IPS-20b (cell line): Measurements from ENCODE around the gene B3GAT1.
"Not testable (repeated sequence)": the region's sequence is repeated elsewhere in the genome, so short reads cannot be mapped to it uniquely, and the experiment has no call there.

ENCODE experiments used
- H3K27ac ChIP-seq: one replicate; pipeline ENCODE4 v1.5.1; 2013; ENCODE audit warnings: low read length
- H3K27me3 ChIP-seq: 2 replicates; pipeline ENCODE4 v1.6.1; 2013; ENCODE audit warnings: mild to moderate bottlenecking, low read length, inconsistent platforms; ENCODE audit not compliant: insufficient read depth
- H3K36me3 ChIP-seq: 2 replicates; pipeline ENCODE4 v1.6.1; 2013; ENCODE audit warnings: low read depth, mild to moderate bottlenecking, inconsistent platforms, low read length, moderate library complexity; ENCODE audit not compliant: insufficient read depth
- H3K4me1 ChIP-seq: 2 replicates; pipeline ENCODE4 v1.6.1; 2013; ENCODE audit warnings: mild to moderate bottlenecking, control low read depth, inconsistent platforms, low read length, moderate library complexity; ENCODE audit not compliant: insufficient read depth
- H3K4me3 ChIP-seq: 2 replicates; pipeline ENCODE4 v1.5.1; 2013; ENCODE audit warnings: mild to moderate bottlenecking, low read length, inconsistent platforms
- H3K9ac ChIP-seq: 2 replicates; pipeline ENCODE4 v1.6.1; 2013; ENCODE audit warnings: low read depth, mild to moderate bottlenecking, inconsistent platforms, low read length, moderate library complexity
- H3K9me3 ChIP-seq: 2 replicates; pipeline ENCODE4 v1.6.1; 2013; ENCODE audit warnings: mild to moderate bottlenecking, low read depth, low read length, inconsistent platforms; ENCODE audit not compliant: insufficient read depth

Gene B3GAT1

GRCh38 chr11:134344497-134345236 is 67.4 kb downstream of the B3GAT1 start:
- not testable (repeated sequence) for H3K36me3 ChIP-seq, H3K27ac ChIP-seq, H3K4me1 ChIP-seq, H3K27me3 ChIP-seq, H3K9me3 ChIP-seq, H3K9ac ChIP-seq, H3K4me3 ChIP-seq

- 0 out of 2 replicates have a peak, but pooled peaks cover 5% of the 10 kb centered on the region for H3K27me3 ChIP-seq
- H3K27ac ChIP-seq = no peak overlapping the region
- no peak overlapping the region for H3K4me3 ChIP-seq
- no peaks in the 10 kb centered on the region; the same call in 1 of the 2 replicates for H3K4me1 ChIP-seq
- H3K36me3 ChIP-seq = no peaks in the 10 kb centered on the region
- no peak overlapping the region for H3K9ac ChIP-seq
- H3K9me3 ChIP-seq = no peaks in the 10 kb centered on the region
Observed at GRCh38 chr11:134343646-134344045, 68.4 kb downstream of the B3GAT1 start.

GRCh38 chr11:134342572-134343340 is 69.3 kb downstream of the B3GAT1 start:
- Histone ChIP-seq H3K9me3 (no peaks in the 10 kb centered on the region), H3K4me1 (no peaks in the 10 kb centered on the region)

GRCh38 chr11:134341805-134342571 is 70.1 kb downstream of the B3GAT1 start:
- Histone ChIP-seq H3K9me3 (no peaks in the 10 kb centered on the region), H3K27ac (no peak overlapping the region), H3K9ac (no peak overlapping the region), H3K4me1 (no peaks in the 10 kb centered on the region), H3K4me3 (no peak overlapping the region), H3K36me3 (no peaks in the 10 kb centered on the region), H3K27me3 (0 out of 2 replicates have a peak, but pooled peaks cover 5% of the 10 kb centered on the region)

More at GRCh38 chr11:134342572-134343340, 69.3 kb downstream of the B3GAT1 start:
- H3K4me3 ChIP-seq = no peak overlapping the region
- H3K9ac ChIP-seq = no peak overlapping the region
- no peaks in the 10 kb centered on the region for H3K36me3 ChIP-seq
- no peak overlapping the region for H3K27ac ChIP-seq
- H3K27me3 ChIP-seq = 0 out of 2 replicates have a peak, but pooled peaks cover 5% of the 10 kb centered on the region

GRCh38 chr11:134340354-134340964 is 71.6 kb downstream of the B3GAT1 start:
- Histone ChIP-seq H3K4me3 (no peak overlapping the region), H3K27me3 (0 out of 2 replicates have a peak, but pooled peaks cover 7% of the 10 kb centered on the region), H3K27ac (no peak overlapping the region), H3K4me1 (no peaks in the 10 kb centered on the region), H3K9ac (no peak overlapping the region), H3K9me3 (no peaks in the 10 kb centered on the region), H3K36me3 (no peaks in the 10 kb centered on the region)

- Histone ChIP-seq H3K36me3 (no peaks in the 10 kb centered on the region), H3K9ac (no peak overlapping the region), H3K27ac (no peak overlapping the region), H3K4me3 (no peak overlapping the region), H3K4me1 (no peaks in the 10 kb centered on the region), H3K27me3 (peaks cover 14% of the 10 kb centered on the region; the same call in 1 of the 2 replicates), H3K9me3 (no peaks in the 10 kb centered on the region)
Observed at GRCh38 chr11:134339756-134340155, 72.3 kb downstream of the B3GAT1 start.

GRCh38 chr11:134338654-134339053 is 73.4 kb downstream of the B3GAT1 start:
- Histone ChIP-seq H3K4me1 (no peaks in the 10 kb centered on the region), H3K4me3 (no peak overlapping the region), H3K36me3 (no peaks in the 10 kb centered on the region), H3K9ac (no peak overlapping the region), H3K27me3 (peaks cover 23% of the 10 kb centered on the region), H3K9me3 (no peaks in the 10 kb centered on the region), H3K27ac (no peak overlapping the region)

- Histone ChIP-seq H3K27me3 (peaks cover 25% of the 10 kb centered on the region), H3K36me3 (no peaks in the 10 kb centered on the region), H3K4me3 (no peak overlapping the region), H3K9me3 (no peaks in the 10 kb centered on the region), H3K9ac (no peak overlapping the region), H3K4me1 (no peaks in the 10 kb centered on the region), H3K27ac (no peak overlapping the region)
Observed at GRCh38 chr11:134338068-134338467, 74.0 kb downstream of the B3GAT1 start.

GRCh38 chr11:134337051-134337450 is 75.0 kb downstream of the B3GAT1 start:
- Histone ChIP-seq H3K27ac (no peak overlapping the region), H3K9ac (no peak overlapping the region), H3K27me3 (peaks cover 35% of the 10 kb centered on the region), H3K4me1 (peaks cover 3% of the 10 kb centered on the region; the same call in 1 of the 2 replicates), H3K4me3 (no peak overlapping the region), H3K9me3 (no peaks in the 10 kb centered on the region), H3K36me3 (no peaks in the 10 kb centered on the region)

- H3K9me3 ChIP-seq = no peaks in the 10 kb centered on the region
- no peak overlapping the region for H3K27ac ChIP-seq
- H3K4me3 ChIP-seq = no peak overlapping the region
- H3K9ac ChIP-seq = no peak overlapping the region
- H3K27me3 ChIP-seq = peaks cover 52% of the 10 kb centered on the region
- no peaks in the 10 kb centered on the region for H3K36me3 ChIP-seq
- H3K4me1 ChIP-seq = peaks cover 8% of the 10 kb centered on the region
Observed at GRCh38 chr11:134334796-134335571, 77.1 kb downstream of the B3GAT1 start.
